Mesodermal cell (in vitro differentiated cells): ENCODE data around the gene CELA3A. TPM values are rescaled to one million over a fixed set of nuclear protein-coding genes. Genes with fewer than 3 reads are reported as not detected.

Source experiments
- H3K27ac ChIP-seq: 2 replicates; pipeline ENCODE4 v1.7.0; 2013; ENCODE audit warnings: mild to moderate bottlenecking, low read depth, low read length, moderate library complexity; ENCODE audit not compliant: severe bottlenecking
- H3K36me3 ChIP-seq: 2 replicates; pipeline ENCODE4 v1.7.1; 2013; ENCODE audit warnings: mild to moderate bottlenecking, low read length, moderate library complexity; ENCODE audit not compliant: control insufficient read depth, insufficient read depth
- H3K4me1 ChIP-seq: one replicate; pipeline ENCODE4 v1.7.1; 2013; ENCODE audit warnings: mild to moderate bottlenecking, low read length; ENCODE audit not compliant: insufficient read depth, control insufficient read depth, poor library complexity, severe bottlenecking
- H3K4me3 ChIP-seq: 2 replicates; pipeline ENCODE4 v1.7.0; 2013; ENCODE audit warnings: low read length, control low read depth, mild to moderate bottlenecking; ENCODE audit not compliant: insufficient read depth, poor library complexity, severe bottlenecking; ENCODE audit errors: extremely low read depth
- H3K9me3 ChIP-seq: 2 replicates; pipeline ENCODE4 v1.7.1; 2013; ENCODE audit warnings: mild to moderate bottlenecking, low read length, moderate library complexity; ENCODE audit not compliant: control insufficient read depth
- WGBS, 2 experiments: methylation state at CpG; one replicate each; pipeline ENCODE4 v1.1.5; 2013; ENCODE audit warnings: missing lambda C conversion rate in 2 of 2; ENCODE audit not compliant: insufficient coverage in 2 of 2; 5-methylcytosine and 5-hydroxymethylcytosine counted together
- polyA plus RNA-seq, 2 experiments: library from polyadenylated mRNA; stranded (reverse); fragments of 50-300 nt; gene quantifications; one replicate each; pipeline ENCODE4 v1.2.3, GENCODE V29; 2013

CELA3A gene, protein sequence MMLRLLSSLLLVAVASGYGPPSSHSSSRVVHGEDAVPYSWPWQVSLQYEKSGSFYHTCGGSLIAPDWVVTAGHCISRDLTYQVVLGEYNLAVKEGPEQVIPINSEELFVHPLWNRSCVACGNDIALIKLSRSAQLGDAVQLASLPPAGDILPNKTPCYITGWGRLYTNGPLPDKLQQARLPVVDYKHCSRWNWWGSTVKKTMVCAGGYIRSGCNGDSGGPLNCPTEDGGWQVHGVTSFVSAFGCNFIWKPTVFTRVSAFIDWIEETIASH
- polyA plus RNA-seq (2013, experiment 1 of 2) = not detected
- polyA plus RNA-seq (2013, experiment 2 of 2) = not detected

DNA sequence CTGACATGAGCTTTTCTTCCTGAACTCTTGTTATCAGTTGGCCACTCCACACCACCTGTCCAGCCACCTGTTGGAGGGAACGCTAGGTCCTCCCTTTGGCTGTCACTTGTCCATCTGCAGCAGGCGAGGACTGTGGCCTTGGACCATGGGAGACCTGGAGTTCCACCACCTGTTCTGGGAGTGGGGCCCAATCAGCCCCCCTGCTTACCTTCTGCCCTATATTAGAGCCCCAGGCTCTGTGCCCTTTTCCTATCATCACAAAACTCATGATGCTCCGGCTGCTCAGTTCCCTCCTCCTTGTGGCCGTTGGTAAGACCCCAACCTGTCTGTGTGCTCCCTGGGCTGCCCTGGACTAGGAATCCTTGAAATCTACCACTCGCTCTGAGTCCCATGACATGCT lies at the start of gene CELA3A:
CELA3A (plus strand) TSS at position 249 of the 400 bp plus-strand sequence; CDS start at position 267, 18 bp downstream.
- no peaks in the 10 kb centered on the region for H3K36me3 ChIP-seq
- H3K4me1 ChIP-seq = no peaks in the 10 kb centered on the region
- H3K27ac ChIP-seq = no peak within 1 kb of the TSS
- WGBS, 2 experiments = 95 to 98% methylated on average over 2 to 3 of the region's 5 CpGs
- H3K9me3 ChIP-seq = no peaks in the 10 kb centered on the region
- no peak within 1 kb of the TSS for H3K4me3 ChIP-seq

DNA sequence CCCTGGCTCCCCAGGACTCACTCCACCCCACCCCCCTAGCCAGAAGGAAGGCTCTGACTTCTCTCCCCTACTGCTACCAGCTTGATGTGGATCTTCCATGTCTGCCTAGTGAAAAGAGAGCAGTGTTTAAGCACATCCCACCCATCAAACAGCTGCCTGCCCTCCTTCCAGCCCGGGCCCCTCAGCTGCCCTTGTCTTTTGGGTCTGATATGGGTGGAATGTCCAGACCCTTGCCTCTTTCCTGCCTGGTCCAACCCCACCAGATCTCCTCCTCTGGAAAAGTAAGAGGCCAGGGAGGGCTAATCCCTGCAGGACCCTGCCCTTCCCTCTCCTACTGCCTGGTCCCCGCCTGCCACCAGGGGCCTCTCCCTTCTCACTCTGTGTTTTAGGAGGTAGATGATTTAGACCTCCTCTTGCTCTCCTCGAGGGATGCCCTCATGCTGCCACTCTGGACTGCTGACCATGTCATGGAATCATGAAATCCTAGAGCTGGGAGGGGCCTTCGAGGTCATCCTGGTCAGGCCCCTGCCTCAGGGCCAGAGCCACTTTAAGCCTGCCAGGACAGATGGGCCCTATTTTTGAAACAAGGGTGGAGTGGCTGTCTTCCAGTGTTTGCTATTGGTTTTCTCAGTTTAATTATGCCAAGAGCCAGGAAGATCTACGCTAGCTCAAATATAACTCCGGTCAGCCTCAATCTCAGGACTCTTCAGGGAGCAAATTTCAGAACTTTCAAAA lies 48.5 kb upstream of the CELA3A start:
- H3K27ac ChIP-seq = no peak overlapping the region
- H3K9me3 ChIP-seq = no peaks in the 10 kb centered on the region
- no peak overlapping the region for H3K4me3 ChIP-seq
- 94 to 100% methylated on average over 3 of the region's 6 CpGs for WGBS, 2 experiments
- no peaks in the 10 kb centered on the region for H3K36me3 ChIP-seq
- H3K4me1 ChIP-seq = peaks cover 25% of the 10 kb centered on the region

DNA sequence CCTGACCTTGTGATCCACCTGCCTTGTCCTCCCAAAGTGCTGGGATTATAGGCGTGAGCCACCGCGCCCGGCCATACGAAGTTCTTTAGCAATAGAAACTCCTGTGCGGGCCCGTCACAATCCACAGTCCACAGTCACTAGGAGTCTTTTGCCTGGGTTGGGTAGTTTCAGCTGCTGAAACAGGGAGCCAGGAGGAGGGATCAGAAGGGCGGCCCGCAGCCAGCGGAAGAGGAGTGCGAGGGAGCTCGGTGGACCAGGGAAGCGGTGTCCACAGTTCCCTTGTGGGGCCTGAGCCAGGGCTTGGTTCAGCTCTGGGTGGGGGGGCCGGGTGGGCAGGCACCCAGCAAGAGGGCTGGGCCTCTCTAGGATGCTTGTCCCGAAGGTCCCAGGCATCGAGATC lies 46.4 kb upstream of the CELA3A start:
- H3K36me3 ChIP-seq = no peaks in the 10 kb centered on the region
- no peak overlapping the region for H3K4me3 ChIP-seq
- H3K9me3 ChIP-seq = no peaks in the 10 kb centered on the region
- H3K4me1 ChIP-seq = peaks cover 28% of the 10 kb centered on the region
- no peak overlapping the region for H3K27ac ChIP-seq
- 93 to 95% methylated on average over 16 of the region's 16 CpGs for WGBS, 2 experiments

DNA sequence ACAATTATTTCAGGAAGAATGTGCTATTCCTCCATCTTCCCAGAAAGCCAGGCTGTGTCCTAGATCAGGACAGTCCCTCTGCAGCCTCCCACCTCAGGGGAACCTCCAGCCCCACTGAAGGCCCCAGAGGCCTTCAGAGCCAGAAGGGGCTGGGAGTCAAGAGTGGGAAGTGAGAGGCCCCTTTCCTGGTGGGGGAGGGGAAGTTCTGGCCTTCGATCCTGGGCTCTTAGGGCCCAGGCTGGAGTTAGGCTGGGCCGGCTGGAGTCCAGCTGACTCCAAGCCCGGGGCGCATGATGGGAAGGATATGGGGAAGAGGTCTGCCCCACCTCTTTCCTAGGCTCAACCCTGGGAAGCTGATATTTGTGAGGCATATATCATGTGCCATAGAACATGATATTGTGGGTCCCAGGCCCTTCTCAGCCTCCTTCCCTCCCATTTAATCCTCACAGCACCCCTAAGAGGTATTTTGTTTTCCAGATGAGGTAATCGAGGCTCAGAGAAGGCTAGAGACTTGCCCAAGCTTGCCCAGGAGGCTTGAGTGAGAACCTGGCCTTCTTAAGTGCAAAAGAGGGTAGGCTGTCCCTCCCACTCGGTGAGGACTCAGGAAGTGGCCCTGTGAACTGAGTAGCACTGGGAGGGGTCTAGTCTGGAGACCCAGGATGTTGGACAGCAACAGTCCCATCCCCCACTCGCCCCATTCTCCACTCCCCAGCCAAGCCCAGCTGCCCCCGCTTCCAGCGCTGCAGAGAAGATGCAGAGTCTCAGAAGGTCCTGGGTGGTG lies 45.8 kb upstream of the CELA3A start:
- no peaks in the 10 kb centered on the region for H3K36me3 ChIP-seq
- no peaks in the 10 kb centered on the region for H3K9me3 ChIP-seq
- peak overlapping the region; percentile 57 for H3K27ac ChIP-seq
- peaks cover 28% of the 10 kb centered on the region for H3K4me1 ChIP-seq
- WGBS, 2 experiments = 49 to 69% methylated on average over 5 to 7 of the region's 9 CpGs
- H3K4me3 ChIP-seq = no peak overlapping the region

DNA sequence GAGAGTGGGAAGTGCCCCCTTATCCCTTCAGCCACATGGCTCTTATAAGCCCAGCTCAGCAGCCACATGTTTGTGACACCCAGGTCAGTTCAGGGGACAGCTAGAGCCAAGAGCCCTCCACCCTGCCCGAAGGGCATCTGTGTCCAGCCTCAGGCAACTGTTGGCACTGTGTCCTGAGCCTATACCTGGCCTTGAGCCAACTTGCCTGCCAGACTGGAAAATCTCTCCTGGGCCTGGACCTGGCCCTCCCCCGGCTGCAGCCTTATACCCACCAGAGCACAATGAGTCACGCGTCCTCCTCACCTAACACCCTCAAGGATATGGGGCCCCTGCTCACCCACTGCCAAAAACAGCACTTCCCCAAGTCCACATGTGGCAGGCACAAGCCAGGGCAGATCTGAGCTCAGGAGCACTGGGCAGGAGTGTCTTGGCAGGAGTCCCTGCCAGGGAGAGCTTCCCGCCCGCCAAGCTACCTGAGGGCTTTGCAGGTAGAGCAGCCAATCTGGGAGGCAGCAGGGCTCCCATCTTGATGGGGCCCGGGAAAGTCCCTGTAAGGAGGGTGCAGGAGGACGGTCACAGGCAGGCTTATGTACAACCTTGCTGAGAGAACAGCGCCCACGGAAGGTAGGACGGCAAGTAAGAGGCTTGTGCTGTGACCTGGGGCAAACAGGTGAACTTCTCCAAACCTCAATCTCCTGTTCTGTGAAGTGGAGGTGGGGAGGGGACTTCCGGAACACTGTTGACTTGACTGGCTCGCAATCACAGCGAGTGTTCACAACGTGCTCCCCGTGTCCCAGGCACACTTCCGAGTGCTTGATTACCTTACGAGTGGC lies 44.5 kb upstream of the CELA3A start:
- no peak overlapping the region for H3K4me3 ChIP-seq
- peaks cover 28% of the 10 kb centered on the region for H3K4me1 ChIP-seq
- no peak overlapping the region for H3K27ac ChIP-seq
- H3K36me3 ChIP-seq = no peaks in the 10 kb centered on the region
- H3K9me3 ChIP-seq = no peaks in the 10 kb centered on the region
- WGBS, 2 experiments = 90 to 92% methylated on average over 11 to 16 of the region's 18 CpGs

DNA sequence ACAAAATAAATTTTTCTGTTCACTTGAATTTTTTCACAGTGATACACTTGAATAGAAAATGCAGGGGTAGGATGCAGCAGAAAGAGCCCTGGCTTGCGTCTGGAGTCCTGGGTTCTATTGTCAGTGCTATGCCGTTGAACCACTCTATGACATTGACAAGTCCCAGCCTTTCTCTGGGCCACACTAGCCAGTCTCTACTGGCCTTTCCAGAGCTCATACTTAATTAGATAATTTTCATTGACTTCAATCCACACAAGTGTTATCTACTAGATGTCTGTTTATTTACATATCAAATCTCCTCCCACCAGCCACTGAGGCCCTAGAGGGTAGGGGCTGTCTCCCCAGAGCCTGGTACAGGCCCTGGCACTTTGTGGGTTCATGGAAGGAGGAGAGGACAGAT lies 40.1 kb upstream of the CELA3A start:
- Histone ChIP-seq H3K9me3 (no peaks in the 10 kb centered on the region), H3K4me1 (peaks cover 15% of the 10 kb centered on the region), H3K4me3 (no peak overlapping the region), H3K27ac (no peak overlapping the region), H3K36me3 (no peaks in the 10 kb centered on the region)
- 79 to 90% methylated on average over 2 of the region's 2 CpGs for WGBS, 2 experiments

DNA sequence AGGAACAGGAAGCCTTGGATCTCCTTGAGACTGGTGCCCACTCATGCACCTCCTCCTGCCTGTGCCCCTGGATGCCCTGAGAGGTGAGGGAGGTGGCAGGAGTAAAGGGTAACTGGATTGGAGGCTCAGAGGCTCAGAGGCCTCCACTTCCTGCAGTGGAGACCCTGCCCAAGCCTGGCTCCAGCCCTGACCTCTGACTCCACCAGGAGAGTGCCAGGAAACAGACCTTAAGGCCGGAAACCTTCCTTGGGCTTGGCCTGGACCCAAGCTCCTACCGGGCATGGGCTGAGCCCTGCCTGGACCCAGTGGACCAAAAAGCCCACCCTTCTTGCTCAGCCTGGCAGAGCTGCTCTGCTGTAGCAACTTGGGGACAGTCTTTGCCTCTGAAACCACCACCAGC lies 39.7 kb upstream of the CELA3A start:
- Histone ChIP-seq H3K27ac (no peak overlapping the region), H3K4me1 (peaks cover 12% of the 10 kb centered on the region), H3K9me3 (no peaks in the 10 kb centered on the region), H3K36me3 (no peaks in the 10 kb centered on the region), H3K4me3 (no peak overlapping the region)
- 93 to 95% methylated on average over 2 of the region's 2 CpGs for WGBS, 2 experiments

DNA sequence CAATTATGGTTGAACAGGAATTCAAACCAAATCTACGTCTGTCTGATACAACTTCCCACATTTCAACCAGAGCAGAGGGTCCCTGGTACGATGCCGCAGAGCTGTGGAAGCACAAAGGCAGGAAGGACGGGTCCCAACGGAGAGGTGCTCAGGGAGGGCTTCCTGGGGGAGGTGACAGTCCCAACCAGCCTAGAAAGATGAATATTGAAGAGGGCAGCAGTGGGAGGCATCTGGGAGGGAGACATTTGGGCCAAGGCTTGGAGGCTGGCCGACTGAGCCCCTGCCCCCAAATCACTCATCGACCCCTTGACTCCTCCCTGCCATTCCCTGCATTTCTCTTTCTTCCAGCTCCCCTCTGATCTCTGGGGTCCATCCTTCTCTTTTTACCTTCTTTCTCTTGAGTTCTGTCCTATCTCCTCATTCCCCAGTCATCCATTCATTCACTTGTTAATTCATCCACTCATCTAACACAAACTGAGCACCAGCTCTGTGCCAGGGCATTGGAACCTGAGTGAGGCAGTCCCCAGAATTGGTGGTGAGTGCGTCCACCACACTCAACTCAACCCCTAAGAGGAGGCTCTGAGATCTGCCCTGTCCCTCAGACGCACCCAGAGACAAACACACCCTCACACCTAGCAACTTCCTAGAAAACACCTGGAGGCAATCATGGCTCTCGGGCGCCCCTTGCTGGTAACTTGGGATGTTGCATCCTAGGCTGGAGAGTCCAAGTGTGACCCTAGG lies 37.8 kb upstream of the CELA3A start:
- WGBS, 2 experiments = 7 to 31% methylated on average over 3 to 5 of the region's 11 CpGs
- H3K9me3 ChIP-seq = no peaks in the 10 kb centered on the region
- no peak overlapping the region for H3K27ac ChIP-seq
- H3K4me3 ChIP-seq = no peak overlapping the region
- peaks cover 2% of the 10 kb centered on the region for H3K4me1 ChIP-seq
- H3K36me3 ChIP-seq = no peaks in the 10 kb centered on the region

DNA sequence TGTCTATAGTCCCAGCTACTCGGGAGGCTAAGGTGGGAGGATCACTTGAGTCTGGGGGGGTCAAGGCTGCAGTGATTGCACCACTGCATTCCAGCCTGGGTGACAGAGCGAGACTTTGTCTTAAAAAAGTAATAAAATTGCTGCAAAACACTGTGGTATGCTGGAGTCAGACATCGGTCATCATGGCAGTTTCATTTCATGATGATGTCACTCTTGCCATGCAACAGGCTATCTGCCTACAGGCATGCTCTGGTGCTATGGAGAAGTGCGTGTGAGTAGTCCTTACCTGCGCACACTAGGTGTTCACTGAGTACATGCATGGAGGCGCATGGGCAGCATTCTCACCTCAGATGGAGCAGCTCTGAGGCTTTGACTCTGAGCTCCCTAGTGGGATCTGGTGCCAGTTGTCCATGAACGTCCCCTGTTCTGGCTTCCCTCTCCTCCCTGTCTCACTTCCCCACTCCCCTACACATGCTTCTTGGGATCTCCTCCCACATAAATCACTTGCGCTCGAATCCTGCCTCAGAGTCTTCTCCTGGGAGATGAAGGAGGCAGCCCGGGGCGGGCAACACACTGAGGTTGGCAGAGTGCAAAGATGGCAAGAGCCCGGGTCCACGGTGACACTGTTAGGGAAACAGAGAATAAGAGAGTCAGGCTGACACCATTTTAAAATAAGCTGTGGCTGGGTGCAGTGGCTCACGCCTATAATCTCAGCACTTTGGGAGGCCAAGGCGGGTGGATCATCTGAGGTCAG lies 35.0 kb upstream of the CELA3A start:
- Histone ChIP-seq H3K4me3 (no peak overlapping the region), H3K4me1 (peaks cover 2% of the 10 kb centered on the region), H3K36me3 (no peaks in the 10 kb centered on the region), H3K9me3 (no peaks in the 10 kb centered on the region), H3K27ac (no peak overlapping the region)
- WGBS, 2 experiments = 90 to 92% methylated on average over 12 to 13 of the region's 15 CpGs
